NK-92 (cell line): ENCODE data around the gene ADAMTS2.

Experiments
- DNase-seq: peaks from one replicate; lab custom pipeline; 2025; ENCODE audit not compliant: unreplicated experiment; lab: John Stamatoyannopoulos, UW

ADAMTS2 gene

DNA sequence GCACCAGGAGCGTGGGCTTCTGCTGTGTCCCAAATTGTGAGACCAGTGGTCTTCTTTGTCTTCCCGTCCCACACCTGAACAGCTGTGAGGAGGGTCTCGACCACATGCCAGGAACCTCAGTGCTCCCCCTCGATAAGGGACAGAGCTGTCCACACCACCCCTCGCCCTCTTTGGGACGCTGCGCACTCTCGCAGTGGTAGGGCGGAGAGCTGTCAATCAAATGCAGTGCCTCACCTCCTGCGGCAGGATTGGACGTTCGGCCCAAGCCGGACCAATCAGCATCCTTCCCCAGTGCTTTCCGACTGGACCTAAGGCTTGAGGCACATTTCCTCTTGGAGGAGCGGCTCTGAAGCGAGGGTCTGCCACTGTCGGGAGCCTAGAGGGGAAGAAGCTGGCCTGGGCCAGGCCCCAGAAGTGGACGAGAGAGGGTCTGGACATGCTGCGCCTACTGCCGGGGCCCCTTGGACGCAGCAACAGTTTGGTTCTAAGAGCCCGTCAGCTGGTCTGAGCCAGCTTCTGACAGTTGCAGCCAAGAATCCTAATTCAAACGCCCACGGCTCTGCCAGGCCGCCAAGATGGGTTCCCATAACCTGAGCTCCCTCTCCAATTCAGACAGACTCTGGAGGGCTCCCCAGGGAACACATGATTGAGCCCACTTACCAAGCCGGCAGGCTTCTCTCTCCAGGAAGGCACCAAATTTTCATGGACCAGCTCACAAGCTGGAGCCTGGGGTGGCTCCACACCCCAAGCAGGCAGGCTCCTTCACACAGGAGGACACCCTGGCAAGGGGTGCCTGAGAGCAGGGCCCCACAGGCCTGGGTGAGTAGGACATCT lies 28.1 kb upstream of the ADAMTS2 start:
- DNase-seq: no peak

DNA sequence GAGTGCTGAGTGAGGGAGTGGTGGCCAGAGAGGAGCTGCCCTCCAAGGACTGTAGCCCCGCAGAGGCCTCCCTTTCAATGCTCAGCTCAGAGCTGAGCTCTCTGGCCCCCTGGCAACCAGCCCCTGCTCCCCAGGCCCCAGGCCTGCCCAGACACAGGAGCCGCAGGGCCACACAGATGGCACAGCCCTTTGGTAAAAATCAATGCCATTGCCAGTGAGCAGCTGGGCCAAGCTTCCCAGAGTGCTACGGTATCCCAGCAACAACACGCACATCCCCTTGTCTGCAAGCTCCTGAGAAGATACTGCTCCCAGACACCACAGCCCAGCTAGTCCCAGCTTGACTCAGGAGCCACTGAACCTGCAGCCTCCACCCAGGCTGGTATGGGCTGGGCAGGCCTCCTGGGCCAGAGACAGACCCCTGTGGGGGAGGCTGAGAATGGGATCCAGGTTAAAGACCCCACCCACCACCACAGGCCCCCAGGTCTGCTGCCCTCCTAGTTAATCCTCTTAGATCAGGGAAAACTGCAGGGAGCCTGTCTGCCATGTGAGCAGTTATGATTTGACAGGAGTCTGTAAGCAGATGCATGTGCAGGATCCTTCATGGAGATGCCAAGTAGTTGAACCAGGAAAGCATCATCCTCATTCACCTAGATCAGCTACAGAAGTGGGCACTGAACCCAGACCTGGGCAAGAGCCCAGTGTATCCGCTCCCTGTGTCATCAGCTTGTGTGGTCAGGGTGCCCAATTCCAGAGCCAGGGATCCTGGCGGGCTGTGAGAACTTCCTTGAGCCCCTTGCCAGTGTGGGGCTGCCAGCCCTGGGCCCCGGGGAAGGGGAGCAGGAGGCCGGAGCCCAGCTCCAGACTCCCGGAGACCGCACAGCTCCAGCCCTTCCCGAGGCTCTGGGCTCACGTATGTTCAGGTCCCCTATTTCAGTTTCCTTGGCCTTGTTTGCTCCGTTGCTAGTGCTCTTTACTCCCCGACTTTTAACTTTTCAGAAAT lies 26.7 kb upstream of the ADAMTS2 start:
- no peak for DNase-seq

GRCh38 chr5:179371121-179371510 lies 25.9 kb upstream of the ADAMTS2 start:
- no peak for DNase-seq

DNA sequence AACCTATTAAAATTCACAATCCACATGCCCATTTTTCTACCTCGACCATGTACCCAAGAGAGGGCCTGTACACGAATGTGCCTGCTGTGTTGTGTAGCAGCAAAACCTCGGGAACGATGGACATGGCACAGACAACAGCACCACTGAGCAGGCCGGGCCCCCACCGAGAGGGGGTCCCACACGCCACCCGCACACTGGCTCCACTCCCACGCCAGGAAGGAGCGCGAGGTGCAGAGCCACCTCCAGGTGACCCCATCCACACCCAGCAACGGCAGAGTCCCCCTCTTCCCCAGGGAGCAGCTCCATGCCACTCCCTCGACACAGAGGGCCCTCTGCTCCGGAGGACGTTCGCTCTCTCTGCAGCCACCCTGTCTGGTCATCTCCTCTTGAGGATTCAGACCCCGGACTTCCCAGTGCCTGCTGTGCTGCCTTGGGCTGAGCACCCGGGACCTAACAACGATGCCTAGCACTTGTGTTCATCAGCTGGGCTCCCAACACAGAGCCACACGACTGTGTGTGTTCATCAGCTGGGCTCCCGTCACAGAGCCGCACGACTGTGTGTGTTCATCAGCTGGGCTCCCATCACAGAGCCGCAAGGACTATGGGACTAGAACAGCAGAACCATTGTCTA lies 25.3 kb upstream of the ADAMTS2 start:
- no peak for DNase-seq

- no peak for DNase-seq
Observed at GRCh38 chr5:179369530-179369884, 24.2 kb upstream of the ADAMTS2 start.

GRCh38 chr5:179368806-179369529 lies 23.7 kb upstream of the ADAMTS2 start:
- DNase-seq: no peak

GRCh38 chr5:179368126-179368805 lies 23.0 kb upstream of the ADAMTS2 start:
- no peak for DNase-seq

DNA sequence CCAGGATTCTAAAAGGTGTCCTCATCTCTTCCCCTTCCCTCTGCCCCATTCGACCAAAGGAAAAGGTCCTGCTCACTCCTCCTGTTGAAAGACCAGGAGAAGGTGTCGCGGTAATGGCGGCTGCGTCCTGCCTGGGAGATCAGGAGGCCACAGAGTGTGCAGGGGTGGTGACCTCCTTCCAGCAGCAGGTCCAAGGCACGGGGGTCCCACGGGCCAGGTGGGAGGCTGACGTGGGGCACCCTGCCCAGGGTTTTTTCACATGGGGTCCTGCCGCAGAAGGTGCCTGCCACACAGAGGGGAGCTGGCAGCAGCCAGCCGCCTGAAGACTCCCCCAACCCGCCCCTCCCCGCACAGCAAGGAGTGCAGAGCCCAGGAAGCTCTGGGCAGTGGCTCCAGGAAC lies 22.2 kb upstream of the ADAMTS2 start:
- DNase-seq: no peak

DNA sequence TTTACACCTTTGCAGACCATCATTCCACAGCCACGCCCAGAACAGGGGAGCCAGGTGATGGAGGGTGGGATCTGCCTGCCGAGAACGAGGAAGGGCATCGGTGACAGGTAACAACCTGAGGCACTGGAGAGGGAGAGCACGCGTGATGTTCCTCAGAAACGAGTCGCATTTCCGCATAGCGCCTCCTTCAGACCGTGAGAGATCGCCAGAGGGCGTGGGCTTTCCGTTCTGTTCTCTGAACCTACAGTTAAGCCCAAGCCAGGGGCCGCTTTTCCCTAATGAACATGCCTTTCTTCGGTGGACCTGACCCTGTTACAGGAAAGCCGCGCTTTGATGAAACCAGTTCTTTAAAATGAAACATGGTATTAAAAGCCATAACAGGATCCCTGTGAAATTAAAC lies 17.1 kb upstream of the ADAMTS2 start:
- no peak for DNase-seq

DNA sequence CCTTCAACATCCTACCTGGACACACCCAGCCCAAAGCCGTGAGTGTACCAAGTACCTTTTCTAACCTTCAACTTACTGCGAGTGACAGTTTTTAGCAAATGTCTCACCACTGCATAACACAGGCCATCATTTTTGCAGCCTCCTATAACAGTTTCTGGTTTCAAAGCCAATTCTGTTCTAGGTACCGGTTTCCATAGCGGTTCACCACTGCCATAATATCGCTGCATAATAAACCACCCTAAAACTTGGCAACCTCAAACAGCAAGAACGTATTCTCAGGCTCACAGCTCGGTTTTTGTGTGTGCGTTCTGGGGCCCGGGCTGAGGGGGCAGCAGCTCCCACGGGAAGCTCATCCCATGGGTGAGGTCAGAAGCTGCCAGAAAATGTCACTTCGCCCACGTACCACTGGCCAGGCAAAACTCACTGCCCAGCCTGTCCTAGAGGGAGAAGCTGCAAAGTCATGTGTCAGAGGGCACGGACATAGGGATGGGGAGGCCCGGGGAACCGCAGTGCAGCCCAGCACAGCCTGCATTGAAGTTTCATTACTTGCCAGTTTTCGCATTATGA lies 15.9 kb upstream of the ADAMTS2 start:
- no peak for DNase-seq

DNA sequence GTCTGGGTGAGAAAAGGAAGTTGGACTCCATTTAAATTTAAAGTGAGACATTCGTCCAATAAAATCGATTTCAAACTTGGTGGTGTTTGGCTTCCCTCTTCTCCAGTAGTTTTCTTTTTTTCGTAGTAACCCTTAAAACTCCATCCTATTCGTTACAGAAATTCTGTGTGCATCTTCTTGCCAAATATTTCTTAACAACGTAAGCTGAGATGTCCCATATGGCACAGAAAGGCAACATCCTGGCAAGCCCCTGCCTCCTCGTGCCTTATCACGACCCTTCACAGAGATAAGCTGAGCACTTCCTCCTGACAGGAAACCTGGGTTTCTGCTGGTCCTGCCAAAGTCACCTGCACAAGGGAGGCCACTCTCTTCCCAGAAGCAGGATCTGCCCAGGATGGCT lies 11.8 kb upstream of the ADAMTS2 start:
- DNase-seq: no peak

- DNase-seq: no peak
Observed at GRCh38 chr5:179355976-179356974, 11.0 kb upstream of the ADAMTS2 start.

- DNase-seq: no peak
Observed at GRCh38 chr5:179354305-179354882, 9.1 kb upstream of the ADAMTS2 start.

- DNase-seq: no peak
Observed at GRCh38 chr5:179348843-179349242, 3.6 kb upstream of the ADAMTS2 start.

GRCh38 chr5:179348011-179348530 lies 2.8 kb upstream of the ADAMTS2 start:
- no peak for DNase-seq

- DNase-seq: no peak
Observed at GRCh38 chr5:179347581-179347980, 2.3 kb upstream of the ADAMTS2 start.

- no peak for DNase-seq
Observed at GRCh38 chr5:179346875-179347274, 1.6 kb upstream of the ADAMTS2 start.

GRCh38 chr5:179346401-179346800 lies 1.1 kb upstream of the ADAMTS2 start:
- DNase-seq: no peak

DNA sequence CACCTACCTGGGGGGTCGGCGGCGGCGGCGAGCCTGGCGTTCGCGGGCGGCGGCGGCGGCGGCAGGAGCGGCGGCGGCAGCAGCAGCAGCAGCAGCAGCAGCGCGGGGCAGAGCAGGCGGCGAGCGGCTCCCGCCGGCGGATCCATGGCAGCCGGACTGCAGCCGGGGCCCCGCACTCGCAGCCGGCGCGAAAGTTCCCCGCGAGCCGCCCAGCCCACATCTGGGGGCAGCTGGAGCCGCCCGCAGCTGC lies 153 bp downstream of the ADAMTS2 start:
- DNase-seq: no peak
